ENCODE measurements around the gene NPEPL1.

GRCh38 chr20:58744836-58745235, 52.2 kb downstream of the NPEPL1 start:
- TF ChIP-seq POLR2A (IDR thresholded peaks at IDR 0.05; ENCODE audit: low read length) (no peak), GATA1 (IDR thresholded peaks at IDR 0.05; ENCODE audit: low read depth, low read length) (no peak)
